ENCODE data around the gene DES. TPM values are rescaled to one million over a fixed set of nuclear protein-coding genes. Genes with fewer than 3 reads are reported as not detected.

The DES gene
- total and polyA plus RNA-seq, 8 donors: 8.7 to 101 (median 28.5) TPM

- Histone ChIP-seq H3K36me3 (no peaks in the 10 kb centered on the region), H3K4me3 (no peak overlapping the region), H3K9me3 (no peaks in the 10 kb centered on the region), H3K27ac (no peak overlapping the region), H3K4me1 (no peaks in the 10 kb centered on the region), H3K27me3 (peaks cover 0 to 13% of the 10 kb centered on the region in 2 donors)
- ATAC-seq (no peak), DNase-seq (peak in 1 of 4 donors; percentile 77)
- intact Hi-C loops (cut with DNase I): no loop called here
- TF ChIP-seq CTCF (IDR thresholded peaks at IDR 0.05): no peak
These were observed 48.9 kb downstream of the DES start for GRCh38 chr2:219466816-219467735.

GRCh38 chr2:219467736-219468075 lies 49.5 kb downstream of the DES start:
- H3K27ac ChIP-seq: no peak overlapping the region
- no peaks in the 10 kb centered on the region for H3K9me3 ChIP-seq
- DNase-seq: no peak
- peaks cover 0 to 16% of the 10 kb centered on the region in 2 donors for H3K27me3 ChIP-seq
- no peak for TF ChIP-seq CTCF (IDR thresholded peaks at IDR 0.05)
- H3K4me1 ChIP-seq: no peaks in the 10 kb centered on the region
- no peaks in the 10 kb centered on the region for H3K36me3 ChIP-seq
- intact Hi-C loops (cut with DNase I): no loop called here
- H3K4me3 ChIP-seq: no peak overlapping the region
- ATAC-seq: no peak

GRCh38 chr2:219468410-219469185 lies 50.4 kb downstream of the DES start:
- Histone ChIP-seq H3K36me3 (no peaks in the 10 kb centered on the region), H3K4me1 (no peaks in the 10 kb centered on the region), H3K27me3 (peaks cover 0 to 24% of the 10 kb centered on the region in 2 donors), H3K27ac (no peak overlapping the region), H3K9me3 (no peaks in the 10 kb centered on the region), H3K4me3 (no peak overlapping the region)
- ATAC-seq (no peak), DNase-seq (peak in 1 of 4 donors; percentile 68)
- intact Hi-C loops (cut with DNase I): no loop called here
- TF ChIP-seq CTCF (IDR thresholded peaks at IDR 0.05): no peak

GRCh38 chr2:219469186-219469724 lies 51.1 kb downstream of the DES start:
- intact Hi-C loops (cut with DNase I): no loop called here
- ATAC-seq: no peak

More at GRCh38 chr2:219469186-219469724, 51.1 kb downstream of the DES start:
- H3K4me3 ChIP-seq: no peak overlapping the region
- no peaks in the 10 kb centered on the region for H3K36me3 ChIP-seq
- H3K9me3 ChIP-seq: no peaks in the 10 kb centered on the region
- H3K27me3 ChIP-seq: peaks cover 0 to 26% of the 10 kb centered on the region in 2 donors
- H3K4me1 ChIP-seq: no peaks in the 10 kb centered on the region
- no peak overlapping the region for H3K27ac ChIP-seq
- no peak for TF ChIP-seq CTCF (IDR thresholded peaks at IDR 0.05)
- peak in 1 of 4 donors; percentile 74 for DNase-seq

Data from left lung (tissue), 10 donors.